NT2/D1 (cell line): ENCODE results near the gene CRELD1.

ENCODE experiments used
- DNase-seq: peaks from one replicate; pipeline ENCODE4 v3.0.0-alpha.2; 2011; ENCODE audit warnings: low read depth, low spot score
- H3K27me3 ChIP-seq: 2 replicates; pipeline ENCODE4 v1.6.0; 2011; ENCODE audit warnings: mild to moderate bottlenecking; ENCODE audit not compliant: insufficient read length, insufficient read depth
- H3K36me3 ChIP-seq: 2 replicates; pipeline ENCODE4 v1.6.1; 2011; ENCODE audit warnings: mild to moderate bottlenecking, low read length, mixed read lengths; ENCODE audit not compliant: insufficient read depth, insufficient read length
- H3K4me1 ChIP-seq: 2 replicates; pipeline ENCODE4 v1.5.1; 2011; ENCODE audit not compliant: insufficient read depth, insufficient read length
- H3K4me3 ChIP-seq: 2 replicates; pipeline ENCODE4 v1.5.1; 2011; ENCODE audit warnings: low read depth; ENCODE audit not compliant: insufficient read length
- H3K9ac ChIP-seq: 2 replicates; pipeline ENCODE4 v1.6.0; 2011; ENCODE audit warnings: low read depth; ENCODE audit not compliant: insufficient read length
- H3K9me3 ChIP-seq: 2 replicates; pipeline ENCODE4 v1.5.1; 2011; ENCODE audit warnings: mild to moderate bottlenecking, low read length; ENCODE audit not compliant: insufficient read depth
- SUZ12 ChIP-seq: IDR thresholded peaks from 2 replicates; pipeline ENCODE4 v1.6.1; 2011; ENCODE audit not compliant: insufficient read length, insufficient read depth; ENCODE audit errors: extremely low read depth
- YY1 ChIP-seq: IDR thresholded peaks from 2 replicates; pipeline ENCODE4 v1.6.1; 2011; ENCODE audit not compliant: insufficient read length, insufficient read depth
- ZNF274 ChIP-seq: IDR thresholded peaks from 2 replicates; pipeline ENCODE4 v1.6.1; 2011; ENCODE audit warnings: mild to moderate bottlenecking, low read depth, low read length

Gene CRELD1

GRCh38 chr3:9986230-9986725 is 52.6 kb downstream of the CRELD1 start:
- no peak for DNase-seq
- Histone ChIP-seq H3K9me3 (no peaks in the 10 kb centered on the region), H3K27me3 (no peaks in the 10 kb centered on the region), H3K36me3 (peaks cover 57% of the 10 kb centered on the region), H3K4me3 (peak overlapping the region; percentile 100), H3K9ac (peak overlapping the region; percentile 99), H3K4me1 (no peaks in the 10 kb centered on the region)
- TF ChIP-seq SUZ12 (no peak), YY1 (no peak), ZNF274 (no peak)

- Histone ChIP-seq H3K9me3 (no peaks in the 10 kb centered on the region), H3K4me1 (no peaks in the 10 kb centered on the region), H3K36me3 (peaks cover 59% of the 10 kb centered on the region), H3K9ac (no peak overlapping the region), H3K4me3 (no peak overlapping the region), H3K27me3 (no peaks in the 10 kb centered on the region)
- no peak for DNase-seq
- no peak for TF ChIP-seq ZNF274
- no peak for TF ChIP-seq SUZ12
- no peak for TF ChIP-seq YY1
Observed at GRCh38 chr3:9994086-9994844, 60.6 kb downstream of the CRELD1 start.
